ENCODE measurements around the gene RALGDS. TPM values are rescaled to one million over a fixed set of nuclear protein-coding genes. Genes with fewer than 3 reads are reported as not detected.

Gene RALGDS
- total RNA-seq, 1 donor from 2014 or later = 64.8 TPM

DNA sequence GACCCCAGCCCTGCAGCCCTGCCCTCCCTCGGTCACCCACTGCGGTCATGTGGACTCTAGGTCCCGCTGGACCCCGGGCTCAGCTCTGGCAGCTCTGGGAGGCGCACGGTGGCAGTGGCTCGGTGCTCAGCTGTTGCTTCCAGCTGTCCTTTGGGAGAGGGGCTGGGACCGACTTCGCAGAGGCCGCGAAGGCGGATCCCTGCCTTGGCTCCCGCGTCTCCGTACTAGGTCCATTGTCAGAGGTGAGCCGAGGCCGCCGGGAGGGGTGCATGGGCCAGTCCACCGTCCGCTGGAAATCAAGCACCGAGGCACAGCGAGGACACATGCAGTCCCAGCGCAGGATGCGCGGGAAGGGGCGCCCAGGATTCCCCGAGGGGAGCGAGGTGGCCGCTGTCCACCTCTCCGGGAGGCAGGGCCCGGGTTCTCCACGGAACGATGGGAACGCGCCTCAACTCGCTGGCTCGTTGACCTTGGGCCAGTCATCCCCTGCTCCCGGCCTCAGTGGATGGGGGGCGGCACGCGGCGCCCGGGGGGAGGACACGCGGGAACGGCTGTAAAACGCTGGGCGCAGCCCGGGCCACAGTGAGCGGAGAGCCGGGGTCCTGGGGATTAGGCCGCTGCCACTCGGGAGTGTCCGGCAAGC is 41.9 kb upstream of the RALGDS start:
- TF ChIP-seq, protein P1, sequence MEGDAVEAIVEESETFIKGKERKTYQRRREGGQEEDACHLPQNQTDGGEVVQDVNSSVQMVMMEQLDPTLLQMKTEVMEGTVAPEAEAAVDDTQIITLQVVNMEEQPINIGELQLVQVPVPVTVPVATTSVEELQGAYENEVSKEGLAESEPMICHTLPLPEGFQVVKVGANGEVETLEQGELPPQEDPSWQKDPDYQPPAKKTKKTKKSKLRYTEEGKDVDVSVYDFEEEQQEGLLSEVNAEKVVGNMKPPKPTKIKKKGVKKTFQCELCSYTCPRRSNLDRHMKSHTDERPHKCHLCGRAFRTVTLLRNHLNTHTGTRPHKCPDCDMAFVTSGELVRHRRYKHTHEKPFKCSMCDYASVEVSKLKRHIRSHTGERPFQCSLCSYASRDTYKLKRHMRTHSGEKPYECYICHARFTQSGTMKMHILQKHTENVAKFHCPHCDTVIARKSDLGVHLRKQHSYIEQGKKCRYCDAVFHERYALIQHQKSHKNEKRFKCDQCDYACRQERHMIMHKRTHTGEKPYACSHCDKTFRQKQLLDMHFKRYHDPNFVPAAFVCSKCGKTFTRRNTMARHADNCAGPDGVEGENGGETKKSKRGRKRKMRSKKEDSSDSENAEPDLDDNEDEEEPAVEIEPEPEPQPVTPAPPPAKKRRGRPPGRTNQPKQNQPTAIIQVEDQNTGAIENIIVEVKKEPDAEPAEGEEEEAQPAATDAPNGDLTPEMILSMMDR (conservative IDR thresholded peaks at IDR 0.05) = no peak
- Mint-ChIP-seq H3K4me1 (ENCODE audit: unreplicated experiment) (peaks cover 4% of the 10 kb centered on the region), H3K36me3 (no peaks in the 10 kb centered on the region), H3K27ac (no peak overlapping the region), H3K9me3 (no peaks in the 10 kb centered on the region), H3K27me3 (peaks cover 15% of the 10 kb centered on the region), H3K4me3 (peak overlapping the region; percentile 73)
- no peak for DNase-seq (ENCODE audit: extremely low spot score, unreplicated experiment)

DNA sequence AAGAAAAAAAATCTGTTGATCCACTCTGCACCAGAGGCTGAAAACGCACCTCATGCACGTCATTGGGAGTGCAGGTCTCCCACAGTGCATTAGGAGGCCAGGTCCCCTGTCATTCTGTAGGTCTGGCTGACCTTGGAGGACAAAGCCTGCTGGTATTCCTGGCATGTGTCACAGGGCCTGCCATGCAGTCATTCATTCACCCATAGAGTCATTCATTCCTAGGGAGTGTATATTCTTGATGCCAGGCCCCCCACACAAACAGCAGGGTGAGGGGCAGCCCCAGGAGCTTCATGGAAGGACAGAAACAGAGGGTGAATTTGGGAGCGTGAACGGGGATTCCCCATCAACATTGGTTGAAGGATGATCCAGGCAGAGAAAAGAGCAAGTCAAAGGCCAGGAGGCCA is 40.5 kb upstream of the RALGDS start:
- H3K27ac Mint-ChIP-seq = peak overlapping the region; percentile 50
- peak overlapping the region; percentile 82 for H3K4me3 Mint-ChIP-seq
- TF ChIP-seq, protein P1 (conservative IDR thresholded peaks at IDR 0.05) = no peak
- no peaks in the 10 kb centered on the region for H3K9me3 Mint-ChIP-seq
- H3K27me3 Mint-ChIP-seq = peaks cover 15% of the 10 kb centered on the region
- peaks cover 4% of the 10 kb centered on the region for H3K4me1 Mint-ChIP-seq (ENCODE audit: unreplicated experiment)
- no peak for DNase-seq (ENCODE audit: extremely low spot score, unreplicated experiment)
- no peaks in the 10 kb centered on the region for H3K36me3 Mint-ChIP-seq

DNA sequence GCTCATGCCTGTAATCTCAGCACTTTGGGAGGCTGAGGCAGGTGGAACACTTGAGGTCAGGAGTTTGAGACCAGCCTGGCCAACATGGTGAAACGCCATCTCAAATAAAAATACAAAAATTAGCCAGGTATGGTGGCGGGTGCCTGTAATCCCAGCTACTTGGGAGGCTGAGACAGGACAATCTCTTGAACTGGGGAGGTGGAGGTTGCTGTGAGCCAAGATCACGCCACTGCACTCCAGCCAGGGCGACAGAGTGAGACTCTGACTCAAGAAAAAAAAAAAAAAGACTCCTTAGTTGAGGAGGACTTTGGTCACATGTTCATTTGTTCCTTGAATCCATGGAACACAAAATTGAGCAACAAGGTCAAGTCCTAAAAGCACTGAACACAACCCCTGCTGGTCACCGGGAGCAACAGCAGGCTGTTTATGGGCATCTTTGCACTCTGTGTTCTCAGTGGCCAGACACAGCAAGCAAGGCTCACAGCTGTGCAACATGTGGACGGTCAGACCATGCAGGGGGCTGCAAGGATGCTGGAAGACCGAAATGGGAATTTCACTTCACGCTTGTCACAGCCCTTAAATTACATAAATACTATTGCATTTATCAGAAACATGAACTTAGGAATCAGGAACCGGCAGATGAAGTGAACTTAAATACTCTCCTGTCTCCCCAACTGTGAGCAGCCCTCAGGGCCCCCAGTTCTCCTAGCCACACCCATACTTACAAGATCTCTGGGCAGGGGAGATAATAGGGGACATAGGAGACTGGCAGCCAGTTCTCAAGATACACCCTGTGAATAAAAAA is 39.9 kb upstream of the RALGDS start:
- no peak overlapping the region for H3K27ac Mint-ChIP-seq
- H3K36me3 Mint-ChIP-seq = no peaks in the 10 kb centered on the region
- H3K27me3 Mint-ChIP-seq = peaks cover 15% of the 10 kb centered on the region
- DNase-seq (ENCODE audit: extremely low spot score, unreplicated experiment) = no peak
- peaks cover 4% of the 10 kb centered on the region for H3K4me1 Mint-ChIP-seq (ENCODE audit: unreplicated experiment)
- TF ChIP-seq, protein P1 (conservative IDR thresholded peaks at IDR 0.05) = peak; percentile 78
- H3K9me3 Mint-ChIP-seq = no peaks in the 10 kb centered on the region
- H3K4me3 Mint-ChIP-seq = peak overlapping the region; percentile 82

DNA sequence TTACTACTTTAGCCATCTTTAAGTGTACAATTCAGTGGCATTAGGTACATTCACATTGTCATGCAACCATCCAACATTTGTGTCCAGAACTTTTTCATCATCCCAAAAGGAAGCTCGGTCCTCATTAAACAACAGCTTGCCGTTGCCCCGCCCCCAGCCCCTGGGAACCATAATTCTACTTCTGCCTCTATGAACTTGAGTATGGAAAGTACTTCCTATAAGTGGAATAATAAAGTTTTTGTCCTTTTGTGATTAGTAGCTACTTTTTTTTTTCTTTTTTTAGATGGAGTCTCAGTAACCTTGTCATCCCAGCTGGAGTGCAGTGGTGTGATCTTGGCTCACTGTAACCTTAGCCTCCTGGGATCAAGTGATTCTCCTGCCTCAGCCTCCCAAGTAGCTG is 37.7 kb upstream of the RALGDS start:
- H3K4me1 Mint-ChIP-seq (ENCODE audit: unreplicated experiment) = peaks cover 7% of the 10 kb centered on the region
- no peak overlapping the region for H3K27ac Mint-ChIP-seq
- TF ChIP-seq, protein P1 (conservative IDR thresholded peaks at IDR 0.05) = no peak
- no peak overlapping the region for H3K4me3 Mint-ChIP-seq
- H3K9me3 Mint-ChIP-seq = no peaks in the 10 kb centered on the region
- H3K27me3 Mint-ChIP-seq = peaks cover 12% of the 10 kb centered on the region
- no peaks in the 10 kb centered on the region for H3K36me3 Mint-ChIP-seq
- DNase-seq (ENCODE audit: extremely low spot score, unreplicated experiment) = no peak

DNA sequence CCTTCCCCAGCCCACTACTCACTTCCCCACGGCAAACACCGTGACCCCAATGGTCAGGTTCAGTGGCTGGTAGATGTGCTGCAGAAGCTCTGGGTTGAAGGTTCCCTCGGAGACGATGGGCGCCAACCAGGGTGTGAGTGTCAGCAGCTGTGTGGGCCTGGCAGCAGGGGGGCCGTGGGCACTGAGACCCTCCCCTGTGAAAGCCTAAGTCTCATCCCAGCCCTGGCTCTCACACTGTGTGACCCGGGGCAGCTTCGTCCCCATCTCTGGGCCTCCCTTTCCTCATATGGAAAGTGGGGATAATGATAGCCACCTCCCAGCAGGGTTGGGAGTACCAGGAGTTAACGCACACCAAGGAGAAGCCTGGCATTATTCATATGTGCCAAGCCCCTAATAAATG is 34.1 kb upstream of the RALGDS start:
- H3K9me3 Mint-ChIP-seq = no peaks in the 10 kb centered on the region
- DNase-seq (ENCODE audit: extremely low spot score, unreplicated experiment) = no peak
- no peaks in the 10 kb centered on the region for H3K36me3 Mint-ChIP-seq
- no peaks in the 10 kb centered on the region for H3K27me3 Mint-ChIP-seq
- no peak overlapping the region for H3K27ac Mint-ChIP-seq
- H3K4me3 Mint-ChIP-seq = no peak overlapping the region
- TF ChIP-seq, protein P1 (conservative IDR thresholded peaks at IDR 0.05) = no peak
- H3K4me1 Mint-ChIP-seq (ENCODE audit: unreplicated experiment) = peaks cover 4% of the 10 kb centered on the region
